Ovary (tissue), 3 donors: Measurements from ENCODE around the gene UHRF1.

ENCODE experiments used
- CTCF ChIP-seq, 3 donors: fragments of 450-650 bp in 2 of 3; fragments of 200-600 bp in 1 of 3; IDR thresholded peaks; one replicate each; pipeline versions ENCODE4 v1.5.1 to v1.8.0; 2016 to 2022; ENCODE audit warnings: antibody characterized with exemption in 3 of 3, mild to moderate bottlenecking in 1 of 3
- EP300 ChIP-seq: sonication (generic); formaldehyde crosslinking; IDR thresholded peaks from one replicate; pipeline ENCODE4 v1.6.1; 2017; ENCODE audit warnings: antibody characterized with exemption
- POLR2A ChIP-seq: fragments of 450-650 bp; IDR thresholded peaks from one replicate; pipeline ENCODE4 v1.6.1; 2017; ENCODE audit warnings: antibody characterized with exemption, mild to moderate bottlenecking, moderate library complexity
- donor health status: DM: no; HTN: no; CAD: no.

DNA sequence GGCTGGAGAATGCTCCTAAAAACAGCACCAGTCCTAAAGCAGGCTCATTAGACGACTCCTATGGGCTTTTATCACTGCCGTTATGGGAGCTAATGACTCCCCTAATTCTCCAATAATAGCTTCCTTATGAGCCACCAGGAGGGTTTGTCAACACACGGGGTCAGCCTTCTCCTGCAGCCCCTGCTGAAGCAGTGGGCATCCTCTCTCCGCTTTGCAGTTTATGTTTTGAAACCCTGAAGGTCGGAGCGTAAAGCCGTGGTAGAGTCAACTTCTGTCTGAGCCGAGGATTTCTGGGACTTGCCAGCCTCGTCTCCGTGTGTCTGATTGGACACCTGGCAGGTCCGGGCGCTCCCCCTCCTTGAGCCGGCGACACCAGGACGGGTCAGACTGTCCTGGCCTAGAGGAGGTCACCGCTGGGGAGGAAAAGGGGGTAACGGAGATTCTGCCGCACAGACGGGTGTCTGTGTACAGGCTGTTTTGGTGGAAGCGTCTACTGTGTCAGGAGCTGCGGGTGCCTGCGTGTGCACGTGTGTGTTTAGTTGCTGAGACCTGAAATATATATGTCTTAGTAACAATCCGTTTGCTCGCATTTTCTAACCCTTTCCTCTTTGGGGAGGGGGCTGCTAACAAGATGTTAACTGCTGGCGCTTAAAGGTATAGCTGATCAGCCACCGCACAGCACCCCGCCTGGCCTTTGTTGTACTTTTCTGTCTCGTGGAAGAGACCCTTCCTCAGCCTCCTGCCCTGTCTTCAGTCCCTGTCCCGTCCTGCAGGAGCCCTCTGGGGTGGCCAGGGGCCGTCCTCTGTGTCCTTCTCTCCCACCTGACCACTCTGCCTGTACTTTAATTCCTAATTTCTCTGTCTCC, 61.5 kb downstream of the UHRF1 start:
- TF ChIP-seq CTCF (IDR thresholded peaks at IDR 0.05) (no peak), POLR2A (no peak), EP300 (no peak)
